Thyroid gland (tissue), 4 donors: ENCODE results near the gene CLDN19.

Experiments used
- CTCF ChIP-seq, 6 experiments: fragments of 200-600 bp in 3 of 6; fragments of 450-650 bp in 3 of 6; sonication (generic) in 3 of 6; IDR thresholded peaks; one replicate each; pipeline ENCODE4 v1.5.1; 2016 to 2019; ENCODE audit warnings: antibody characterized with exemption in 6 of 6, mild to moderate bottlenecking in 2 of 6, inconsistent platforms in 1 of 6, moderate library complexity in 1 of 6
- POLR2A ChIP-seq, 2 donors: fragments of 450-650 bp; IDR thresholded peaks; one replicate each; pipeline ENCODE4 v1.6.1; 2017; ENCODE audit warnings: antibody characterized with exemption in 2 of 2, mild to moderate bottlenecking in 2 of 2, moderate library complexity in 1 of 2

GRCh38 chr1:42741706-42742105, 1.7 kb upstream of the CLDN19 start:
- TF ChIP-seq POLR2A (IDR thresholded peaks at IDR 0.05) = no peak
- no peak for TF ChIP-seq CTCF (IDR thresholded peaks at IDR 0.05)
